COR-L47 (cell line): ENCODE data around the gene NONO.
"Not testable (repeated sequence)": the region's sequence is repeated elsewhere in the genome, so short reads cannot be mapped to it uniquely, and the experiment has no call there.

ENCODE experiments used
- DNase-seq: peaks from one replicate; lab custom pipeline; 2025; lab: John Stamatoyannopoulos, UW

Gene NONO

GRCh38 chrX:71283403-71284143, at the start of gene NONO:
NONO (plus strand) TSS chrX:71283635; CDS start chrX:71290638, 7,003 bp downstream.
- peak; percentile 98 for DNase-seq

- no peak for DNase-seq
Measured at GRCh38 chrX:71235482-71235881, 48.0 kb upstream of the NONO start.

- DNase-seq: no peak
Measured at GRCh38 chrX:71236836-71237235, 46.6 kb upstream of the NONO start.

GRCh38 chrX:71239781-71240180, 43.7 kb upstream of the NONO start:
- no peak for DNase-seq

- DNase-seq: no peak
Measured at GRCh38 chrX:71241301-71241700, 42.1 kb upstream of the NONO start.

- DNase-seq: no peak
Measured at GRCh38 chrX:71244359-71245128, 38.9 kb upstream of the NONO start.

- no peak for DNase-seq
Measured at GRCh38 chrX:71245159-71245558, 38.3 kb upstream of the NONO start.

- DNase-seq: no peak
Measured at GRCh38 chrX:71250841-71251240, 32.6 kb upstream of the NONO start.

- no peak for DNase-seq
Measured at GRCh38 chrX:71251466-71251973, 31.9 kb upstream of the NONO start.

GRCh38 chrX:71252221-71252620, 31.2 kb upstream of the NONO start:
- no peak for DNase-seq

- DNase-seq: peak; percentile 45
Measured at GRCh38 chrX:71253253-71254091, 30.0 kb upstream of the NONO start.

- peak; percentile 80 for DNase-seq
Measured at GRCh38 chrX:71254092-71254963, 29.1 kb upstream of the NONO start, which contains the start of gene ZMYM3. ZMYM3 (minus strand) TSS chrX:71254140; CDS start chrX:71253255, 885 bp downstream.

- no peak for DNase-seq
Measured at GRCh38 chrX:71256051-71256450, 27.4 kb upstream of the NONO start.

- no peak for DNase-seq
Measured at GRCh38 chrX:71256856-71257255, 26.6 kb upstream of the NONO start.

- not testable (repeated sequence) for DNase-seq
Measured at GRCh38 chrX:71268624-71269023, 14.8 kb upstream of the NONO start.

- no peak for DNase-seq
Measured at GRCh38 chrX:71269801-71270395, 13.5 kb upstream of the NONO start.

- DNase-seq: not testable (repeated sequence)
Measured at GRCh38 chrX:71272313-71272712, 11.1 kb upstream of the NONO start.

GRCh38 chrX:71281300-71281699, 2.1 kb upstream of the NONO start:
- DNase-seq: not testable (repeated sequence)

GRCh38 chrX:71282514-71283402, 677 bp upstream of the NONO start:
- DNase-seq: peak; percentile 10

GRCh38 chrX:71285929-71286328, 2.5 kb downstream of the NONO start:
- no peak for DNase-seq
